ENCODE results near the gene PALLD. TPM values are rescaled to one million over a fixed set of nuclear protein-coding genes. Genes with fewer than 3 reads are reported as not detected.

The PALLD gene
- total RNA-seq, 1 experiment from 2014 or later, result 27.6 TPM

DNA sequence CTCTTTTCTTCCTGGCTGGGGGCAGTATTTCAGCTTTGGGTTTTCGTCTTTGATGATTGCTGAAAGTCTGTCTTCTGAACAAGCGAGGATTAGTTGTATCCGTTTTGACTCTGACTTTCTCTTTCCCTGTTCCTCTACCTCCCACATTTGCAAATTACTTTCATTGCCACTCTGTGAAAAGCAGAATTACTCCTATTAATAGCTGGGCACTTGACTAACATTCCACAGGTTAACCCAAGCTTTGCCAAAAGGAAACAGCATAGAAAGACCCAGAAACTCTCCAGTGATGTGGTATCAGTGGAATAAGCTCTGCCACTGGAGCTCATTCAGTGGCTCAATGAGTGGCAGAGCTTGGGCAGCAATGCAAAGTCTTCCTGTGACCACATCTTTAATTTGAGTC, 238.9 kb downstream of the PALLD start:
- TF ChIP-seq, protein P1, sequence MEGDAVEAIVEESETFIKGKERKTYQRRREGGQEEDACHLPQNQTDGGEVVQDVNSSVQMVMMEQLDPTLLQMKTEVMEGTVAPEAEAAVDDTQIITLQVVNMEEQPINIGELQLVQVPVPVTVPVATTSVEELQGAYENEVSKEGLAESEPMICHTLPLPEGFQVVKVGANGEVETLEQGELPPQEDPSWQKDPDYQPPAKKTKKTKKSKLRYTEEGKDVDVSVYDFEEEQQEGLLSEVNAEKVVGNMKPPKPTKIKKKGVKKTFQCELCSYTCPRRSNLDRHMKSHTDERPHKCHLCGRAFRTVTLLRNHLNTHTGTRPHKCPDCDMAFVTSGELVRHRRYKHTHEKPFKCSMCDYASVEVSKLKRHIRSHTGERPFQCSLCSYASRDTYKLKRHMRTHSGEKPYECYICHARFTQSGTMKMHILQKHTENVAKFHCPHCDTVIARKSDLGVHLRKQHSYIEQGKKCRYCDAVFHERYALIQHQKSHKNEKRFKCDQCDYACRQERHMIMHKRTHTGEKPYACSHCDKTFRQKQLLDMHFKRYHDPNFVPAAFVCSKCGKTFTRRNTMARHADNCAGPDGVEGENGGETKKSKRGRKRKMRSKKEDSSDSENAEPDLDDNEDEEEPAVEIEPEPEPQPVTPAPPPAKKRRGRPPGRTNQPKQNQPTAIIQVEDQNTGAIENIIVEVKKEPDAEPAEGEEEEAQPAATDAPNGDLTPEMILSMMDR (IDR thresholded peaks at IDR 0.05; ENCODE audit: unreplicated experiment), result no peak
- Mint-ChIP-seq H3K4me3 (ENCODE audit: low read depth, unreplicated experiment) (no peak overlapping the region), H3K36me3 (ENCODE audit: insufficient read depth, unreplicated experiment) (no peaks in the 10 kb centered on the region), H3K9me3 (ENCODE audit: low read depth, unreplicated experiment) (no peaks in the 10 kb centered on the region), H3K4me1 (ENCODE audit: low read depth, unreplicated experiment) (no peaks in the 10 kb centered on the region), H3K27ac (ENCODE audit: unreplicated experiment) (no peak overlapping the region), H3K27me3 (ENCODE audit: unreplicated experiment) (no peaks in the 10 kb centered on the region)
- intact Hi-C loops (cut with micrococcal nuclease; ENCODE audit: unreplicated experiment), result no loop called here
- DNase-seq, result no peak
- BruUV-seq (replicated peaks), result no TSS peak
- CTCF ChIA-PET, result no interaction called here

DNA sequence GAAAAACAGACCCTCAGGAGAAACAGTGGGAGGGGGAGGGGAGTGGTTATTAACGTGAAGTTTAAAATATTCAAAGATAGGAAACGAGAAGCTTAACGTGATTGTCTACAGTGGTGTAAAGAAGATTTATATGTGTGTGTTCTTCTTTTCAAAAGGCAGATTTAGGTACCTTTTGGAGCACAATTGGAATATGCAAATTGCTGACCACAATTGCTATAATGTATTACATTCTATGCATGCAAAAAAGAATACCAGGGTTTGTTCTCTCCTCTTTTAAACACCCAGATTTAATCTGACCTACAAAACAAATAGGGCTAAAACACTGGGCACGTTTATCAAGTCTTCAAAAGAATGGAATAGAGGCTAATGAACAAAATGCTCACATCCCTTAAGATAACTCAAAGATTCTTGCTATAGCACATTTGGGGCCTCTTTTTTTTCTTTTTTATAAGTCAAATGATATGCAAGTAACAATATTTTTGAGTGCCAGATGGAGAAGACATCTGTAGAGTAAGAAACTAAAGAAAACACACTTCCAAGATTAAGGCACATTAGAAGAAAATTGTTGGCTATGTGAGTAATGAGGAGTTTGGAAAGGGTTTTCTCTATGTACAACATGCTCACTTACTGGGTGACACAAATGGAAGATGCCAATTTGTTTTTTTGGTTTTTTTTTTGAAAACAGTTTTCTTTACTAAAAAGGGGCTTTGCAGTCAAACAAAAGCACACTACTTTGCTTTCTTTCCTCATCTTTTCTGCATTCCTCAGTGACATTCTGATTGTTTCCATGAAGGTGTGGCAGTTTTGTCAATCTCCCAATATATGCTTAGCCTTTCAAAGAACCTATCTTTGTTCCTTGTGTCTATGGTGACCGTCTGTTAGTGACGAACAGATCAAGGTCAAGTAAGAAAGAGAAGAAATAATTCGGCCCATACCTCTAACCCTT, 240.3 kb downstream of the PALLD start:
- intact Hi-C loops (cut with micrococcal nuclease; ENCODE audit: unreplicated experiment), result no loop called here
- BruUV-seq (replicated peaks), result no TSS peak
- H3K36me3 Mint-ChIP-seq (ENCODE audit: insufficient read depth, unreplicated experiment), result no peaks in the 10 kb centered on the region
- H3K27ac Mint-ChIP-seq (ENCODE audit: unreplicated experiment), result no peak overlapping the region
- CTCF ChIA-PET, result no interaction called here
- TF ChIP-seq, protein P1 (IDR thresholded peaks at IDR 0.05; ENCODE audit: unreplicated experiment), result no peak
- no peaks in the 10 kb centered on the region for H3K4me1 Mint-ChIP-seq (ENCODE audit: low read depth, unreplicated experiment)
- H3K9me3 Mint-ChIP-seq (ENCODE audit: low read depth, unreplicated experiment), result no peaks in the 10 kb centered on the region
- no peaks in the 10 kb centered on the region for H3K27me3 Mint-ChIP-seq (ENCODE audit: unreplicated experiment)
- no peak for DNase-seq
- H3K4me3 Mint-ChIP-seq (ENCODE audit: low read depth, unreplicated experiment), result no peak overlapping the region

DNA sequence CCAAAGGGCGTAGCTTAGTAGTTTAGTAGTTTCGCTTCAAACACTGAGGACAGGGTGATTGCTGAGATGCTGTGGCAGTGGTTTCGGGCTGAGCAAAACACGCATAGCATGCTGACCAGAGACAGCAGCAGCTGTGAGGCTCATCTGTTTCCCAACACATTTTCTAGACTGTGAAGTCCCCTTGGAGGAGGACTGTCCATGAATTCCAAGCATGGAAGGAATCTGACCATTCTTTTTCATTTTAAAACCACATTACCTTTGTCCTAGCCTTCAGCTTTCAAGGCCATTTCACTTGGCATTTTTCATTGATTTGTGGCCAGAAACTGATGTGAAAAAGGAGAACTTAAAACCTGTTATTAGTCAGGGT, 240.9 kb downstream of the PALLD start:
- CTCF ChIA-PET, result no interaction called here
- H3K27ac Mint-ChIP-seq (ENCODE audit: unreplicated experiment), result no peak overlapping the region
- H3K4me1 Mint-ChIP-seq (ENCODE audit: low read depth, unreplicated experiment), result no peaks in the 10 kb centered on the region

DNA sequence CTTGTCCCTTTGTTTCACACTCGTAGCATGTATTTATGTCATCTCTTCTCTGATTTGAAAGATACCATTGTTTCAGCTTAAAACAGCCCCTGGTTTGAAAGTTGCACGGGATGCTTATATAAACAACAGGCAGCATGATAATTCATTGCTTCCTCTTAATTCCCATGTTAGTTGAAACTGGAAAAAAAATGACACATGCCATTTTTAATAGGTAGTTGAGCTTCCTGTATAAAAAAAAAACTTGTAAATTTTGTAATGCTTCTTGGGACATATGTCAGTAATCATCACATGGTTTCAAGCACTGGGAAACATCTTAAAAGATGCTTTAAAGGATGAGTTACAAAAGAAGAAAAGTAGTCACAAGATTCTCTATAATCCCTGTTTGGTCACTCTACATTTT, 243.0 kb downstream of the PALLD start:
- CTCF ChIA-PET, result interaction anchor here (1.3 kb wide), 1 partner anchor 45 kb away, joined by 4 read pairs; no protein-coding TSS in a partner anchor
- Mint-ChIP-seq H3K4me1 (ENCODE audit: low read depth, unreplicated experiment) (no peaks in the 10 kb centered on the region), H3K27me3 (ENCODE audit: unreplicated experiment) (no peaks in the 10 kb centered on the region), H3K4me3 (ENCODE audit: low read depth, unreplicated experiment) (no peak overlapping the region), H3K36me3 (ENCODE audit: insufficient read depth, unreplicated experiment) (no peaks in the 10 kb centered on the region), H3K27ac (ENCODE audit: unreplicated experiment) (no peak overlapping the region), H3K9me3 (ENCODE audit: low read depth, unreplicated experiment) (no peaks in the 10 kb centered on the region)
- BruUV-seq (replicated peaks), result no TSS peak
- no peak for DNase-seq
- TF ChIP-seq, protein P1 (IDR thresholded peaks at IDR 0.05; ENCODE audit: unreplicated experiment), result no peak
- intact Hi-C loops (cut with micrococcal nuclease; ENCODE audit: unreplicated experiment), result no loop called here

More for the DNA sequence above, 240.9 kb downstream of the PALLD start:
- no peak overlapping the region for H3K4me3 Mint-ChIP-seq (ENCODE audit: low read depth, unreplicated experiment)
- intact Hi-C loops (cut with micrococcal nuclease; ENCODE audit: unreplicated experiment), result no loop called here
- no peaks in the 10 kb centered on the region for H3K36me3 Mint-ChIP-seq (ENCODE audit: insufficient read depth, unreplicated experiment)
- H3K9me3 Mint-ChIP-seq (ENCODE audit: low read depth, unreplicated experiment), result no peaks in the 10 kb centered on the region
- DNase-seq, result no peak
- TF ChIP-seq, protein P1 (IDR thresholded peaks at IDR 0.05; ENCODE audit: unreplicated experiment), result no peak
- no TSS peak for BruUV-seq (replicated peaks)
- H3K27me3 Mint-ChIP-seq (ENCODE audit: unreplicated experiment), result no peaks in the 10 kb centered on the region

Data from Calu3 (cell line).